GM18498 (cell line): ENCODE measurements around the gene EIF5.

Experiments
- ATAC-seq: cut with Tn5 transposase; IDR thresholded peaks from one replicate; pipeline ENCODE4 v1.9.1; 2021; ENCODE audit warnings: mild to moderate bottlenecking, moderate library complexity; ENCODE audit not compliant: unreplicated experiment

Gene EIF5

GRCh38 chr14:103392106-103392505 is 58.1 kb downstream of the EIF5 start:
- ATAC-seq = no peak

GRCh38 chr14:103392572-103392971 is 58.5 kb downstream of the EIF5 start:
- ATAC-seq = no peak

- no peak for ATAC-seq
Observed at GRCh38 chr14:103393070-103393469, 59.0 kb downstream of the EIF5 start.

GRCh38 chr14:103393676-103394626 is 59.9 kb downstream of the EIF5 start:
- ATAC-seq = no peak
